Mononuclear cell (primary cell): ENCODE data around the gene TRAFD1. TPM values are rescaled to one million over a fixed set of nuclear protein-coding genes. Genes with fewer than 3 reads are reported as not detected.

ENCODE experiments used
- H3K27me3 ChIP-seq: 2 replicates; pipeline ENCODE4 v1.6.0; 2011; ENCODE audit warnings: low read length, control low read depth; ENCODE audit not compliant: insufficient read depth
- H3K4me1 ChIP-seq: 2 replicates; pipeline ENCODE4 v1.5.1; 2011; ENCODE audit warnings: mild to moderate bottlenecking, low read length, control low read depth; ENCODE audit not compliant: insufficient read depth
- H3K4me3 ChIP-seq: 2 replicates; pipeline ENCODE4 v1.5.1; 2011; ENCODE audit warnings: mild to moderate bottlenecking, low read length, moderate library complexity
- H3K9me3 ChIP-seq: 2 replicates; pipeline ENCODE4 v1.5.1; 2011; ENCODE audit warnings: low read depth, mild to moderate bottlenecking, control low read depth, low read length
- total RNA-seq: library from RNA; depleted of rRNA; stranded (reverse); fragments of >200 nt; gene quantifications from one replicate; pipeline ENCODE4 v1.2.3, GENCODE V29; 2012

Gene TRAFD1
- total RNA-seq, 1 donor: 44.5 TPM

- no peaks in the 10 kb centered on the region for H3K9me3 ChIP-seq
- no peaks in the 10 kb centered on the region for H3K4me1 ChIP-seq
- H3K4me3 ChIP-seq: no peak overlapping the region
- no peaks in the 10 kb centered on the region for H3K27me3 ChIP-seq
Measured at GRCh38 chr12:112172556-112173324, 47.4 kb downstream of the TRAFD1 start.

- Histone ChIP-seq H3K4me3 (no peak overlapping the region), H3K9me3 (no peaks in the 10 kb centered on the region), H3K27me3 (no peaks in the 10 kb centered on the region), H3K4me1 (no peaks in the 10 kb centered on the region)
Measured at GRCh38 chr12:112175361-112176155, 50.2 kb downstream of the TRAFD1 start.

GRCh38 chr12:112176321-112177010 is 51.1 kb downstream of the TRAFD1 start:
- no peaks in the 10 kb centered on the region for H3K4me1 ChIP-seq
- no peak overlapping the region for H3K4me3 ChIP-seq
- H3K27me3 ChIP-seq: no peaks in the 10 kb centered on the region
- H3K9me3 ChIP-seq: no peaks in the 10 kb centered on the region

- H3K4me3 ChIP-seq: no peak overlapping the region
- H3K9me3 ChIP-seq: no peaks in the 10 kb centered on the region
- no peaks in the 10 kb centered on the region for H3K27me3 ChIP-seq
- H3K4me1 ChIP-seq: no peaks in the 10 kb centered on the region
Measured at GRCh38 chr12:112178796-112179195, 53.4 kb downstream of the TRAFD1 start.

DNA sequence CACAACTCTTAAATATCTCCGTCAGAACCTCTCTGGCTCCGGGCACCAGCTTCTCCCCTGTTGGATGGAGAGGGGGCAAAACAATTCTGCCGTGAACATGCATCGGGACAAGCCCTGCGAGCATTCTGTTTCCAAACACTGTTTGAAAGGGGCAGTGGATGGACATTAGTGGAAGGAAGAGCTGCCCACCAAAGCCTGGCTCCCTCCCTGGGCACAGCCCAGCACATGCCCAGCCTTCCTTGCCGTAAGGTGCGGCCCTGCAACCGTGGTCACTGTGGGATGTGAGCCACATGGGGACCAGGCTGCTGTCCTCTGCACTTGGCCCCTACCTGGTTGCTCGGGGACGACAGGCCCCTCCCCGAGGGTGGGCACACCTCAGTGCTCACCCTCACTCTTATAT is 54.0 kb downstream of the TRAFD1 start:
- Histone ChIP-seq H3K4me3 (no peak overlapping the region), H3K27me3 (no peaks in the 10 kb centered on the region), H3K4me1 (no peaks in the 10 kb centered on the region), H3K9me3 (no peaks in the 10 kb centered on the region)

GRCh38 chr12:112179916-112180315 is 54.6 kb downstream of the TRAFD1 start:
- Histone ChIP-seq H3K27me3 (no peaks in the 10 kb centered on the region), H3K4me1 (no peaks in the 10 kb centered on the region), H3K4me3 (no peak overlapping the region), H3K9me3 (no peaks in the 10 kb centered on the region)

GRCh38 chr12:112180422-112180821 is 55.1 kb downstream of the TRAFD1 start:
- H3K9me3 ChIP-seq: no peaks in the 10 kb centered on the region
- H3K4me3 ChIP-seq: no peak overlapping the region
- no peaks in the 10 kb centered on the region for H3K4me1 ChIP-seq
- no peaks in the 10 kb centered on the region for H3K27me3 ChIP-seq

DNA sequence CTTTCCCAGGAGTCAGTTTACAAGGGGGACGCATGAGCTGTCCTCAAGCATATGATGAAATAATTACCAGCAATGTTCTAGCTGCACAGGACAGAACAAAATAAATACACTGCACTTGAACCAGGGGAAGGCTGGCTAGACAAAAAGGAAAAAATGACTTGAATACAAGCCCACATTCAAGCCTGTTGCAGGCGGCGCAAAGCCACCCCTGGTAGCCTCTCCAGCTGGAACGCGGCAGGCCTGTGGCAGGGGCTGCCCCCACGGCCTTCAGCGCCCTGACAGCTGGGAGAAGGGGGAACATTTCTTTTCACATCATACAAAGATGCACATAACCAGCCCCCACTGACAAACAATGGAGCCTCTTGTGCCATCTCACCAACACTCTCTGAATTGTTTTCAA is 57.1 kb downstream of the TRAFD1 start:
- no peak overlapping the region for H3K4me3 ChIP-seq
- no peaks in the 10 kb centered on the region for H3K4me1 ChIP-seq
- no peaks in the 10 kb centered on the region for H3K9me3 ChIP-seq
- H3K27me3 ChIP-seq: no peaks in the 10 kb centered on the region

GRCh38 chr12:112183141-112184021 is 58.0 kb downstream of the TRAFD1 start:
- Histone ChIP-seq H3K4me3 (no peak overlapping the region), H3K9me3 (no peaks in the 10 kb centered on the region), H3K27me3 (no peaks in the 10 kb centered on the region), H3K4me1 (no peaks in the 10 kb centered on the region)

DNA sequence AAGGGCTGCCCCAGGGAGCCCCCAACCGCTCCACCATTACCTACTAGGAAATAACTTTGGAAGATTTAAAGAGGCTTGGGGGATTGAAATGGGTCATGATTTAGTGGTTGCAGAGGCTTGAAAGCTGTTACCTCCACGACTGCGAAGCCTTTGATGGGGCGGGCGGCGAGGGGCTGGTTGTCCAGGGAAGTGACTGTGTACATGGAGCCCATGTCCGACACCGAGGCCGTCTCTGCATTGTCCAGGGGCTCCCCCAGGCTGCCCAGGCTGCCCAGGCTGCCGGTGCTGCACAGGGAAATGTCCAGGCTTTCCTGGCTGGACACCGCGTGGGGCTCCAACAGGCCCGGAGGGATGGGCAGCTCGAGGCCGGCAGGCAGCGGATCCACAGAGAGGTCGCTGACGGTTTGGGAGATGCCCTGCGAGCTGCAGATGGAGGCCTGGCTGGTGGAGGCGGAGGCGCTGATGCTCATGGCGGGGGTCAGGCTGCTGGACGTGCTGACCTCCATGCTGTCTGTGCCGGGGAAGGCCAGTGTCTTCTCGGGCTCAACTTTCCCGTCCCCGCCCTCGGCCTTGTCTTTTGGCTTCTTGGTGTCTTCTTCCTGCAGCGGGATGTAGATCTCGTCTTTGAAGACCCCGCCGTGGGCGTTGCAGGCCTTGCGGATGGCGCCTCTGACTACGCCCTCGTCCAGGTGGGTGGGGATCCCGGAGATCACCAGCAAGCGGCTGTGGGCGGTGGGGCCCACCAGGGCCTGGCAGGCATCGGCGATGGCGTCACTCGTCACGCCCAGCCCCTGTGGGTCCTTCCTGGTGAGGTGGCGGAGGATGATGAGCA is 58.9 kb downstream of the TRAFD1 start:
- H3K27me3 ChIP-seq: no peaks in the 10 kb centered on the region
- H3K4me3 ChIP-seq: no peak overlapping the region
- H3K4me1 ChIP-seq: no peaks in the 10 kb centered on the region
- H3K9me3 ChIP-seq: no peaks in the 10 kb centered on the region

DNA sequence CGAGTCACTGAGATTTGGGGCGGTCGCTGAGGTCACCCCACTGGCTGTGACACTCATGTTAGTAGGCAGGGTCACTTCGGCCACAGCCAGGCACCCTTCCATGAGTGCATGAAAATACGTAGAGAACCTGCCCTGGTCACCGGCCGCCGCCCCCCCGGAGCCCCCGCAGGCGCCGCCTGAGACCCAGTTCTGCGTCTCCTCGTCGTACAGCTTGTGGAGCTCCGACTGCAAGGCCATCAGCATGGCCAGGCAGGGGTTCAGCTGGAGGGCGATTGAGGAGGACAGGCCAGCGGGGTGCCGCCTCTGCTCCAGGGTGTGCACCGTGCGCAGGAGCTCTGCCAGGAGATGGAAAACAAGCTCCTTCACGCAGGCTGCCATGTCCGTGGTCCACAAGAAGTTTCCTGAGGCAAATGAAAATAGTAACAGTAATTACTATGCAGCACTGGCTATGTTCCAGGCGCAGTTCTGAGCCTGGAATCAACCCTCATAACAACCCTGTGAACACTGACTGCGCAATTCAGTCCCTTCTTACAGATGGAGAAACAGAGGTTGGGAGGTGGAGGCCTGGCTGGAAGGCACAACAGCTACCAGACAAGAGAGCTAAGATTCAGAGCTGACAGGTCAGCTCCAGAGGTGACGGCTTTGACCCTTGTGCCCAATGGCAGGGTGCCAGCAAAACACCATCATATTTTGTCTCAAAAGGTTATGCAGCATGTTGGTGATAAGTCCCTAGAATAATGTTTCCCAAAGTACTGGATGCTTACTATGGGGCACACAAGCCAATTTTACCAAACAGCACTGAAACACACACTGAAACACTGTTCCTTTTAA is 59.9 kb downstream of the TRAFD1 start:
- Histone ChIP-seq H3K27me3 (no peaks in the 10 kb centered on the region), H3K4me3 (no peak overlapping the region), H3K4me1 (no peaks in the 10 kb centered on the region), H3K9me3 (no peaks in the 10 kb centered on the region)

DNA sequence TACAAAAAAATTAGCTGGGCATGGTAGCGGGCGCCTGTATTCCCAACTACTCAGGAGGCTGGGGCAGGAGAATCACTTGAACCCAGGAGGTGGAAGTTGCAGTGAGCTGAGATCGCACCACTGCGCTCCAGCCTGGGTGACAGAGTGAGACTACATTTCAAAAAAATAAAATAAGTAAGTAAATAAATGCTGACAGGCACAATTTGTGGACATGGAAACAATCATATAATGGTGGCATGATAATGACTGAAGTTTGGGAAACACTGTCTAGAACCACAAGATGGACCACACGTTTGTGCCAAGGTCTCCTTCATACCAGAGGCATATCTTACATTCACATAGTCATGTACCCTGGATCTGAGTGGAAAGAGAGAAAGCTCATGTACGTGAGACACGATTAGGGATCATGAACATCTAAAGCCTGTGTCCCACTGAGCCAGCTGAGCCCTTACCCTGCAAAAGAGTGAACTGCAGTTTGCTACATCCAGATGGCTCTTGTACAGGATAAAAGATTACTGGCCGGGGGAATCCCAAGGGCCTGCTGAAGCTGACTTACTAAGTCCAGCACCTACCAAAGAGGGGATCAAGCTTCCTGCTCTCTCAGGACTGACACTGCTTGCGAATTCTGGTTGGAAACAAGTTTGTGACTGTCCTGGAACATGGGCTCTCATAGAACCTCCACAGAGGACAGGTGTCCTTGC is 62.9 kb downstream of the TRAFD1 start:
- Histone ChIP-seq H3K4me1 (peaks cover 5% of the 10 kb centered on the region), H3K27me3 (no peaks in the 10 kb centered on the region), H3K9me3 (no peaks in the 10 kb centered on the region), H3K4me3 (no peak overlapping the region)
